Ovary (tissue), 9 donors: ENCODE measurements around the gene CDC42EP1. TPM values are rescaled to one million over a fixed set of nuclear protein-coding genes. Genes with fewer than 3 reads are reported as not detected.

Experiments
- DNase-seq, 5 donors: peaks; one replicate each; pipeline ENCODE4 v3.0.0-alpha.2; 2019 to 2020
- H3K27ac ChIP-seq, 2 donors: fragments of 200-600 bp; one replicate each; pipeline versions ENCODE4 v1.5.1 to v1.8.0; 2019 to 2022
- H3K27me3 ChIP-seq: fragments of 200-600 bp; one replicate; pipeline ENCODE4 v1.8.0; 2022
- H3K36me3 ChIP-seq: fragments of 200-600 bp; sonication (generic); one replicate; pipeline ENCODE4 v1.5.1; 2019
- H3K4me1 ChIP-seq: one replicate; pipeline ENCODE4 v1.8.1; 2013; ENCODE audit warnings: mild to moderate bottlenecking, moderate library complexity; ENCODE audit not compliant: insufficient read depth
- H3K4me3 ChIP-seq: fragments of 200-600 bp; sonication (generic); one replicate; pipeline ENCODE4 v1.5.1; 2017
- H3K9me3 ChIP-seq, 2 donors: fragments of 200-600 bp in 1 of 2; sonication (generic) in 1 of 2; one replicate each; pipeline versions ENCODE4 v1.5.1 to v1.8.1; 2013 to 2019; ENCODE audit warnings: mild to moderate bottlenecking in 1 of 2, moderate library complexity in 1 of 2
- EP300 ChIP-seq: sonication (generic); formaldehyde crosslinking; IDR thresholded peaks from one replicate; pipeline ENCODE4 v1.6.1; 2017; ENCODE audit warnings: antibody characterized with exemption
- POLR2A ChIP-seq: fragments of 450-650 bp; IDR thresholded peaks from one replicate; pipeline ENCODE4 v1.6.1; 2017; ENCODE audit warnings: antibody characterized with exemption, mild to moderate bottlenecking, moderate library complexity
- WGBS, 3 donors: extraction: QIAGEN DNeasy Blood & Tissue Kit in 1 of 3; methylation state at CpG; one replicate each; pipeline versions ENCODE4 v1.1.5 to v1.1.7; 2013 to 2017; 5-methylcytosine and 5-hydroxymethylcytosine counted together
- intact Hi-C, 4 donors: fragments of 100-400 bp; cut with DNase I; formaldehyde crosslinking; loops; one replicate each; pipeline versions ENCODE4 v1.11.0 to v1.15.1; 2022 to 2023
- polyA plus RNA-seq, 2 donors: library from polyadenylated mRNA; stranded (reverse); fragments of 200-250 nt in 1 of 2; fragments of 350-450 nt in 1 of 2; fragmentation: Illumina TruSeq in 1 of 2; extraction: RNeasy Lipid Tissue Mini Kit (QIAGEN cat#74804) in 1 of 2; gene quantifications; one replicate each; pipeline ENCODE4 v1.2.3, GENCODE V29; 2013 to 2014
- total RNA-seq, 7 donors: library from RNA; depleted of rRNA in 2 of 7; stranded (reverse); fragments of >200 nt in 2 of 7; fragmentation: NEBNext Ultra II Directional in 3 of 7; extraction: Animal tissue kit (Norgen Biotek cat#: 25700) in 3 of 7; gene quantifications; one replicate each; pipeline versions ENCODE4 v1.1.0 to v1.2.4, GENCODE V29; 2016 to 2023
- TF ChIP-seq, protein P1 (sequence below), 3 donors: fragments of 450-650 bp in 2 of 3; fragments of 200-600 bp in 1 of 3; IDR thresholded peaks; one replicate each; pipeline versions ENCODE4 v1.5.1 to v1.8.0; 2016 to 2022; ENCODE audit warnings: antibody characterized with exemption in 3 of 3, mild to moderate bottlenecking in 1 of 3
- donor health status: DM: no; HTN: no; CAD: no; lungs with moderate emphysema.
- donor health status: DM: no; HTN: no; CAD: no.
- donor health status: Bipolar disorder and iron deficiency.
- donor health status: DM: yes; HTN: yes; CAD: no.
- donor health status: DM: no; HTN: no; CAD: no.
- donor health status: DM: yes; HTN: yes; CAD: no.

CDC42EP1 gene
- total and polyA plus RNA-seq, 9 donors = 3.4 to 125 (median 71.8) TPM

- H3K4me1 ChIP-seq = peaks cover 8% of the 10 kb centered on the region
- H3K27ac ChIP-seq = peak overlapping the region in 1 of 2 donors; percentile 3
- no peaks in the 10 kb centered on the region for H3K36me3 ChIP-seq
- no peak for TF ChIP-seq EP300
- TF ChIP-seq, protein P1, sequence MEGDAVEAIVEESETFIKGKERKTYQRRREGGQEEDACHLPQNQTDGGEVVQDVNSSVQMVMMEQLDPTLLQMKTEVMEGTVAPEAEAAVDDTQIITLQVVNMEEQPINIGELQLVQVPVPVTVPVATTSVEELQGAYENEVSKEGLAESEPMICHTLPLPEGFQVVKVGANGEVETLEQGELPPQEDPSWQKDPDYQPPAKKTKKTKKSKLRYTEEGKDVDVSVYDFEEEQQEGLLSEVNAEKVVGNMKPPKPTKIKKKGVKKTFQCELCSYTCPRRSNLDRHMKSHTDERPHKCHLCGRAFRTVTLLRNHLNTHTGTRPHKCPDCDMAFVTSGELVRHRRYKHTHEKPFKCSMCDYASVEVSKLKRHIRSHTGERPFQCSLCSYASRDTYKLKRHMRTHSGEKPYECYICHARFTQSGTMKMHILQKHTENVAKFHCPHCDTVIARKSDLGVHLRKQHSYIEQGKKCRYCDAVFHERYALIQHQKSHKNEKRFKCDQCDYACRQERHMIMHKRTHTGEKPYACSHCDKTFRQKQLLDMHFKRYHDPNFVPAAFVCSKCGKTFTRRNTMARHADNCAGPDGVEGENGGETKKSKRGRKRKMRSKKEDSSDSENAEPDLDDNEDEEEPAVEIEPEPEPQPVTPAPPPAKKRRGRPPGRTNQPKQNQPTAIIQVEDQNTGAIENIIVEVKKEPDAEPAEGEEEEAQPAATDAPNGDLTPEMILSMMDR (IDR thresholded peaks at IDR 0.05) = no peak
- no peak for TF ChIP-seq POLR2A
- DNase-seq = peak in 1 of 5 donors; percentile 39
- 81 to 82% (median 82%) methylated on average over 7 of the region's 7 CpGs for WGBS, 3 donors
- intact Hi-C loops = no loop called here
- H3K27me3 ChIP-seq = no peaks in the 10 kb centered on the region
- no peaks in the 10 kb centered on the region for H3K9me3 ChIP-seq
- H3K4me3 ChIP-seq = no peak overlapping the region
These were observed 1.5 kb upstream of the CDC42EP1 start for GRCh38 chr22:37558815-37559214.

DNA sequence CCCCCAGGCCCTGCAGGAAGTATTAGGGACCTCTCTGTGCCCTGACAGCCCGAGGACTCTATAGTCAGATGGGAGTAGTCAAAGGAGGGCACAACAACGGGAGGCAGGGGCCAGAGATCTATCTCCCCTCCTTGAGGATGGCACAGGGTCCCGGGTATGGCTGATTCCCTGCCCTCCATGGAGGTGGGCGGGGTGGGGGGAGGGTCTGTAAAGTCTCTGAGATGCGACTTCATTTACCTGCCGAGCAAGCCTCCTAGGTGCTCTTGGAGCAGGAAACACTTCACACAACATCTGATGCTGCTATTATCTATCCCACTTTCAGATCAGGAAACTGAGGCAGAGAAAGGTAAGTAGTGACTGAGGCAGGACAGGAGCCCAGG, 769 bp upstream of the CDC42EP1 start:
- Histone ChIP-seq H3K4me3 (peak overlapping the region; percentile 61), H3K27me3 (no peaks in the 10 kb centered on the region), H3K4me1 (peaks cover 12% of the 10 kb centered on the region), H3K9me3 (no peaks in the 10 kb centered on the region), H3K27ac (peak overlapping the region; percentile 99), H3K36me3 (no peaks in the 10 kb centered on the region)
- DNase-seq = peak in 3 of 5 donors; percentile 36 to 44 (median 40)
- TF ChIP-seq POLR2A = no peak
- TF ChIP-seq, protein P1 (IDR thresholded peaks at IDR 0.05) = no peak
- TF ChIP-seq EP300 = no peak
- WGBS, 3 donors = 71 to 78% (median 76%) methylated on average over 6 of the region's 6 CpGs
- intact Hi-C loops = no loop called here

GRCh38 chr22:37560608-37561211, 430 bp downstream of the CDC42EP1 start:
- TF ChIP-seq POLR2A (peak; percentile 33), EP300 (no peak)
- Histone ChIP-seq H3K27me3 (no peaks in the 10 kb centered on the region), H3K9me3 (no peaks in the 10 kb centered on the region), H3K4me3 (peak overlapping the region; percentile 61), H3K4me1 (peaks cover 13% of the 10 kb centered on the region), H3K36me3 (no peaks in the 10 kb centered on the region), H3K27ac (peak overlapping the region; percentile 99)
- DNase-seq = peak; percentile 73 to 82 (median 80)
- intact Hi-C loops = loop anchor here in 3 of 4 donors (2.0 kb wide), 1 partner anchor 14 kb away; no protein-coding TSS in a partner anchor
- 0 to 1% (median 1%) methylated on average over 27 to 68 of the region's 72 CpGs for WGBS, 3 donors

DNA sequence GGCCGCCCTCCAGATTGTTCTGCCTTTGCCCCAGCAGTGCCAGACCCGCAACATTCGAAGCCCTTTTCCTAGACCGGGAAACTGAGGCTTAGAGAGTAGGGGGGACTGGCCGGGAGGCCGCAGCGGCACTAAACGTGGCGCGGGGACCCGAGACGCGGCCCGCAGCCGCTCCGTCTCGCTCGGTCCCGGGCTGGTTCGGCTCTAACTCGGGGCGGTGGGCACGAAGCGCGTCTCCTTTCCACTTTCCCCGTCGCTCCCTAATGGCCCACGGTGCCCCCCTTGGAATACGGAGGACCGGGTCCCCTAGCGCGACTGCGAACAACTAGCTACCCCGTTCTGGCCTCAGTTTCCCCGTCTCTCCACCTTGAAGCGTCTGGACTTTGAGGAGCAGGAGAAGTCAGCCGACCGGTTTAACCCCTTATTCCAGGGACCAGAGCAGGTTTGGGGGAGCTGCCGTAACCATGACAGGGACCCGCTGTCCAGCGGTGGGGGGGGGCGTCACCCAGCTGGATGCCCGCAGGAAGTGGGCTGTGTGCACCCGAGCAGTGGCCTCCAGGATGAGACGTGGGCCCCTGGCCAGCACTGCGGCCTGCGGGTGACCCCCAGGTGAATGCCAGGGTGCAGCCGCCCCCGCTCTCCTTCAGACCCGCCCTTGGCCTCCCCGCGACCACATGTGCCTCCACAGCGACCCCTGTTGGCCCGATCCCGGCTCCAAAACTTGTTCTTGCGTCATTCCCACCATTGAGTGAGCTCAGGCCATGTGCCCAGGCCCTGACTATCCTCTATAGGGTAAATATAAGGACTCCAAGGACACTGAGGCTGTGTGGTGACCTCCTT, 1.1 kb downstream of the CDC42EP1 start:
- Histone ChIP-seq H3K27ac (peak overlapping the region; percentile 99), H3K9me3 (no peaks in the 10 kb centered on the region), H3K27me3 (no peaks in the 10 kb centered on the region), H3K4me3 (peak overlapping the region; percentile 61), H3K36me3 (peaks cover 3% of the 10 kb centered on the region), H3K4me1 (peaks cover 13% of the 10 kb centered on the region)
- intact Hi-C loops = loop anchor here in 3 of 4 donors (2.0 kb wide), 1 partner anchor 15 kb away; no protein-coding TSS in a partner anchor
- 0 to 1% (median 1%) methylated on average over 36 to 56 of the region's 56 CpGs for WGBS, 3 donors
- TF ChIP-seq, protein P1 (IDR thresholded peaks at IDR 0.05) = peak; percentile 87 to 93 (median 92)
- TF ChIP-seq EP300 = no peak
- TF ChIP-seq POLR2A = peak; percentile 70
- DNase-seq = peak; percentile 94 to 98 (median 98)
